ENCODE data around the gene SLC9A3.
A peak's percentile ranks its signal among the peaks of the same experiment; 100 is the strongest.

SLC9A3 gene

GRCh38 chr5:430214-430925 is 93.9 kb downstream of the SLC9A3 start:
- TF ChIP-seq CTCF (IDR thresholded peaks at IDR 0.05; ENCODE audit: low read depth, low read length): no peak
- no peak overlapping the region for H3K4me3 ChIP-seq (replicated peaks in 1 of 2; ENCODE audit: low read depth in 2 of 2, low read length in 2 of 2)
- no peak for DNase-seq (ENCODE audit: low read depth in 2 of 2)

DNA sequence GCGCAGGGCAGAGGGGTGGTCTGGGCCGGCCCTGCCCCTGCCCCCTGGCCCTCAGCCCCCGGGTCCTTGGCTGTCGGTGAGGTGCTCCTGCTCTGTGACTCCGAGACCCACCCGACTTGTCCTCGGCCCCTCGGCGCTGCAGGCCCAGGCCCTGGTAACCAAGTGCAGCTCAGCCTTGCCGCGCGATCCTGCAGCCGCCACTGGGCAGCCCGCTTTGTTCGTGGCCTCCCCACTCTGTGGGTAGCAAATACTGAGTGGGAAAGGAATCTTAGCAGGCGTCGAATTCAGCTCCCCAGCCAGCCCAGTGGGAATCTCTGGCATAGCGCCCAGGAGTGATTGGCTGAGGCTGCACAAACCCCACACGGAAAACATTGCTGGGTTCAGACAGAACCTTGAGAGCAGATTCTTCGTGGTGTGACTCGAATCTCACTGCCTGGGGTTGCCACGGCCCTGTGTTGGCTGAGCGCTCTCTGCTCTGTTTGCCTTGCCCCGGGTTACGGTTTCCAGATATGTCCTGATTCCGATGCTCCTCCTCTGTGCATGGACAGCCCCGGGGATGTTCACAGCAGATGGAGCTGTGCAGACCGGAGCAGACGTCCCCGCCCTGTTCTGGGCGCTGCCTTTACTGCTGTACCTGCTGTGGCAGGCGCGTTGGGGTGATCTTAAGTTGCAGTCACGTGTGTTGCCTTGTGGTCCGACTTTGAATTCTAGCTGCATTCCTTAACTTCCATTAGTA is 94.6 kb downstream of the SLC9A3 start:
- TF ChIP-seq CTCF (IDR thresholded peaks at IDR 0.05; ENCODE audit: low read depth, low read length): no peak
- DNase-seq (ENCODE audit: low read depth in 2 of 2): peak; percentile 20 to 54
- no peak overlapping the region for H3K4me3 ChIP-seq (replicated peaks in 1 of 2; ENCODE audit: low read depth in 2 of 2, low read length in 2 of 2)

- no peak for DNase-seq (ENCODE audit: low read depth in 2 of 2)
- no peak for TF ChIP-seq CTCF (IDR thresholded peaks at IDR 0.05; ENCODE audit: low read depth, low read length)
- H3K4me3 ChIP-seq (replicated peaks in 1 of 2; ENCODE audit: low read depth in 2 of 2, low read length in 2 of 2): no peak overlapping the region
These were observed 95.3 kb downstream of the SLC9A3 start for GRCh38 chr5:428754-429452.

- no peak overlapping the region for H3K4me3 ChIP-seq (replicated peaks in 1 of 2; ENCODE audit: low read depth in 2 of 2, low read length in 2 of 2)
- no peak for TF ChIP-seq CTCF (IDR thresholded peaks at IDR 0.05; ENCODE audit: low read depth, low read length)
- no peak for DNase-seq (ENCODE audit: low read depth in 2 of 2)
These were observed 96.0 kb downstream of the SLC9A3 start for GRCh38 chr5:428219-428618.

- no peak for DNase-seq (ENCODE audit: low read depth in 2 of 2)
- H3K4me3 ChIP-seq (replicated peaks in 1 of 2; ENCODE audit: low read depth in 2 of 2, low read length in 2 of 2): no peak overlapping the region
- no peak for TF ChIP-seq CTCF (IDR thresholded peaks at IDR 0.05; ENCODE audit: low read depth, low read length)
These were observed 96.7 kb downstream of the SLC9A3 start for GRCh38 chr5:427415-428087.

GRCh38 chr5:426392-426976 is 97.8 kb downstream of the SLC9A3 start:
- DNase-seq (ENCODE audit: low read depth in 2 of 2): no peak
- no peak for TF ChIP-seq CTCF (IDR thresholded peaks at IDR 0.05; ENCODE audit: low read depth, low read length)
- no peak overlapping the region for H3K4me3 ChIP-seq (replicated peaks in 1 of 2; ENCODE audit: low read depth in 2 of 2, low read length in 2 of 2)
